Esophagus muscularis mucosa (tissue), 4 donors: ENCODE results near the gene RNLS.

Source experiments
- EP300 ChIP-seq: sonication (generic); formaldehyde crosslinking; IDR thresholded peaks from one replicate; pipeline ENCODE4 v1.6.1; 2017; ENCODE audit warnings: antibody characterized with exemption
- POLR2A ChIP-seq: fragments of 450-650 bp; IDR thresholded peaks from one replicate; pipeline ENCODE4 v1.6.1; 2017; ENCODE audit warnings: antibody characterized with exemption, moderate library complexity, mild to moderate bottlenecking, low read depth
- TF ChIP-seq, protein P1 (sequence below), 3 experiments: fragments of 200-600 bp in 2 of 3; fragments of 450-650 bp in 1 of 3; sonication (generic) in 2 of 3; IDR thresholded peaks; one replicate each; pipeline ENCODE4 v1.5.1; 2017 to 2019; ENCODE audit warnings: antibody characterized with exemption in 3 of 3, mild to moderate bottlenecking in 2 of 3, moderate library complexity in 1 of 3

DNA sequence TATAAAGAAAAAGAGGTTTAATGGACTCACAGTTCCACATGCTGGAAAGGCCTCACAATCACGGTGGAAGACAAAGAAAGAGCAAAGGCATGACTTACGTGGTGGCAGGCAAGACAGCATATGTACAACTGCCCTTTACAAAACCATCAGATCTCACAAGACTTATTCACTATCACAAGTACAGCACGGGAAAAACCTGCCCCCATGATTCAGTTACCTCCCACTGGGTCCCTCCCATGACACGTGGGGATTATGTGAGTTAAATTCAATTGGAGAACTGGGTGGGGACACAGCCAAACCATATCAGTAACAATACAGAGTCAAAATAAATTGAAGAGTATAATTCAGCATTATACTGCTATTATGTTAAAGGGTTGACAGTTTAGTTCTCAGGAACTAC lies 37.8 kb downstream of the RNLS start:
- TF ChIP-seq POLR2A (no peak), EP300 (no peak)
- TF ChIP-seq, protein P1, sequence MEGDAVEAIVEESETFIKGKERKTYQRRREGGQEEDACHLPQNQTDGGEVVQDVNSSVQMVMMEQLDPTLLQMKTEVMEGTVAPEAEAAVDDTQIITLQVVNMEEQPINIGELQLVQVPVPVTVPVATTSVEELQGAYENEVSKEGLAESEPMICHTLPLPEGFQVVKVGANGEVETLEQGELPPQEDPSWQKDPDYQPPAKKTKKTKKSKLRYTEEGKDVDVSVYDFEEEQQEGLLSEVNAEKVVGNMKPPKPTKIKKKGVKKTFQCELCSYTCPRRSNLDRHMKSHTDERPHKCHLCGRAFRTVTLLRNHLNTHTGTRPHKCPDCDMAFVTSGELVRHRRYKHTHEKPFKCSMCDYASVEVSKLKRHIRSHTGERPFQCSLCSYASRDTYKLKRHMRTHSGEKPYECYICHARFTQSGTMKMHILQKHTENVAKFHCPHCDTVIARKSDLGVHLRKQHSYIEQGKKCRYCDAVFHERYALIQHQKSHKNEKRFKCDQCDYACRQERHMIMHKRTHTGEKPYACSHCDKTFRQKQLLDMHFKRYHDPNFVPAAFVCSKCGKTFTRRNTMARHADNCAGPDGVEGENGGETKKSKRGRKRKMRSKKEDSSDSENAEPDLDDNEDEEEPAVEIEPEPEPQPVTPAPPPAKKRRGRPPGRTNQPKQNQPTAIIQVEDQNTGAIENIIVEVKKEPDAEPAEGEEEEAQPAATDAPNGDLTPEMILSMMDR (IDR thresholded peaks at IDR 0.05), result no peak
